ENCODE data around the gene SLC8A2.

DNA sequence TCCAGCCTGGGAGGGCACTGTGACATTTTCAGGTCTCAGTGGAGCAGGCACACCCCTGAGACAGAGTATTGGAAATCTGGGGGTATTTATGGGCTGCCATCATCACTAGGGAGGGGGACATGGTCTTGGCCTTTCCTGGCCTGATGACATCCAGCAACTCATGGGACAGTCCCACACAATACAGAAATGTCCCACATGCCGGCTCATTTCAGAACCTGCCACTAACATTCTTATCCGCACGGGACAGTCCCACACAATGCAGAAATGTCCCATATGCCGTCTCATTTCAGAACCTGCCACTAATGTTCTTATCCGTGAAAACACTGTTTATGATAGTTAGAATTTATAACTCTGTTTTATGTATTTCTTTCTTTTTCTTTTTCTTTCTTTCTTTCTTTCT, 9.8 kb downstream of the SLC8A2 start:
- TF ChIP-seq, protein P1, sequence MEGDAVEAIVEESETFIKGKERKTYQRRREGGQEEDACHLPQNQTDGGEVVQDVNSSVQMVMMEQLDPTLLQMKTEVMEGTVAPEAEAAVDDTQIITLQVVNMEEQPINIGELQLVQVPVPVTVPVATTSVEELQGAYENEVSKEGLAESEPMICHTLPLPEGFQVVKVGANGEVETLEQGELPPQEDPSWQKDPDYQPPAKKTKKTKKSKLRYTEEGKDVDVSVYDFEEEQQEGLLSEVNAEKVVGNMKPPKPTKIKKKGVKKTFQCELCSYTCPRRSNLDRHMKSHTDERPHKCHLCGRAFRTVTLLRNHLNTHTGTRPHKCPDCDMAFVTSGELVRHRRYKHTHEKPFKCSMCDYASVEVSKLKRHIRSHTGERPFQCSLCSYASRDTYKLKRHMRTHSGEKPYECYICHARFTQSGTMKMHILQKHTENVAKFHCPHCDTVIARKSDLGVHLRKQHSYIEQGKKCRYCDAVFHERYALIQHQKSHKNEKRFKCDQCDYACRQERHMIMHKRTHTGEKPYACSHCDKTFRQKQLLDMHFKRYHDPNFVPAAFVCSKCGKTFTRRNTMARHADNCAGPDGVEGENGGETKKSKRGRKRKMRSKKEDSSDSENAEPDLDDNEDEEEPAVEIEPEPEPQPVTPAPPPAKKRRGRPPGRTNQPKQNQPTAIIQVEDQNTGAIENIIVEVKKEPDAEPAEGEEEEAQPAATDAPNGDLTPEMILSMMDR (IDR thresholded peaks at IDR 0.05; ENCODE audit: low read depth, low read length, poor library complexity, severe bottlenecking), result no peak
- TF ChIP-seq EZH2phosphoT487 (IDR thresholded peaks at IDR 0.05; ENCODE audit: borderline replicate concordance, low read length), result no peak
